ENCODE data around the gene DCUN1D1. TPM values are rescaled to one million over a fixed set of nuclear protein-coding genes. Genes with fewer than 3 reads are reported as not detected.

The DCUN1D1 gene
- total and polyA plus RNA-seq, 2 of the 8 experiments (the other 6 are each of a cell fraction or from before 2014, with no cell fraction given) = 6.8 to 70.3 TPM

- no peak for TF ChIP-seq CBX5 (IDR thresholded peaks at IDR 0.05; ENCODE audit: low read depth, low read length)
- TF ChIP-seq RNF2 (IDR thresholded peaks at IDR 0.05; ENCODE audit: borderline replicate concordance, low read depth, low read length, missing control alignments, poor library complexity, severe bottlenecking) = no peak
- TF ChIP-seq CBX8 (IDR thresholded peaks at IDR 0.05; ENCODE audit: borderline replicate concordance, low read depth, low read length) = no peak
- no peak for TF ChIP-seq SRF (IDR thresholded peaks at IDR 0.05; ENCODE audit: low read depth, low read length)
- TF ChIP-seq PHF8 (conservative IDR thresholded peaks at IDR 0.05; ENCODE audit: low read depth, low read length) = no peak
- TF ChIP-seq SAP30 (IDR thresholded peaks at IDR 0.05; ENCODE audit: insufficient read depth, insufficient replicate concordance, low read length) = no peak
- no peak for TF ChIP-seq FOSL1 (IDR thresholded peaks at IDR 0.05; ENCODE audit: insufficient read depth, low read depth, low read length)
Measured at GRCh38 chr3:182971637-182972036, 8.7 kb downstream of the DCUN1D1 start (continued).
